H1 (cell line): ENCODE measurements around the gene LAMTOR4. TPM values are rescaled to one million over a fixed set of nuclear protein-coding genes. Genes with fewer than 3 reads are reported as not detected.

ENCODE experiments used
- CTCF ChIA-PET: fragments of 300-600 bp; sonication (Branson Sonifier 250); formaldehyde crosslinking; loops from one replicate; lab custom pipeline; 2021; ENCODE audit not compliant: partially characterized antibody; lab: Charles Lee
- POLR2A ChIA-PET: fragments of 300-600 bp; sonication (Branson Sonifier 250); formaldehyde crosslinking; loops from one replicate; lab custom pipeline; 2021; ENCODE audit warnings: inconsistent platforms; ENCODE audit not compliant: partially characterized antibody; lab: Charles Lee
- DNase-seq, 2 experiments: peaks; one replicate each; pipeline versions ENCODE4 v3.0.0 to v3.0.0-alpha.2; 2010 to 2022; ENCODE audit warnings: low spot score in 2 of 2, low read depth in 1 of 2, mixed read lengths in 1 of 2
- FAIRE-seq: peaks from 2 replicates; lab custom pipeline; 2011; peaks lifted over from hg19 to GRCh38; lab: Jason Lieb, UNC
- H2AFZ ChIP-seq: 2 replicates; pipeline ENCODE4 v1.8.1; 2012; ENCODE audit warnings: low read length, inconsistent platforms
- H2AK5ac ChIP-seq: 2 replicates; pipeline ENCODE4 v1.6.1; 2013; ENCODE audit warnings: low read depth, low read length
- H2BK120ac ChIP-seq: replicated peaks from 2 replicates; pipeline ENCODE3; 2013; ENCODE audit warnings: low read depth, low read length, inconsistent platforms
- H2BK12ac ChIP-seq: 2 replicates; pipeline ENCODE4 v1.6.1; 2013; ENCODE audit warnings: low read depth, low read length
- H2BK15ac ChIP-seq: 2 replicates; pipeline ENCODE4 v1.6.1; 2013; ENCODE audit warnings: low read length
- H2BK20ac ChIP-seq: 2 replicates; pipeline ENCODE4 v1.6.1; 2013; ENCODE audit warnings: low read length
- H2BK5ac ChIP-seq: 2 replicates; pipeline ENCODE4 v1.6.1; 2013; ENCODE audit warnings: low read depth, low read length
- H3K14ac ChIP-seq: 2 replicates; pipeline ENCODE4 v1.6.1; 2013; ENCODE audit warnings: inconsistent platforms; ENCODE audit not compliant: insufficient read length
- H3K18ac ChIP-seq: 2 replicates; pipeline ENCODE4 v1.6.1; 2013; ENCODE audit warnings: low read length; ENCODE audit errors: extremely low read depth
- H3K23ac ChIP-seq: 2 replicates; pipeline ENCODE4 v1.6.1; 2013; ENCODE audit warnings: inconsistent platforms; ENCODE audit not compliant: insufficient read length
- H3K23me2 ChIP-seq: 2 replicates; pipeline ENCODE4 v1.6.1; 2013; ENCODE audit warnings: low read depth, low read length
- H3K27ac ChIP-seq: 2 replicates; pipeline ENCODE4 v1.6.1; 2011; ENCODE audit warnings: low read depth, low read length, inconsistent platforms
- H3K27me3 ChIP-seq, 4 experiments: replicated peaks in 1 of 4; 1 replicate in 1 of 4; 2 replicates in 3 of 4; pipeline versions ENCODE4 v1.6.1 to v1.8.1; 2011 to 2013; ENCODE audit warnings: low read length in 3 of 4, mild to moderate bottlenecking in 3 of 4, inconsistent platforms in 2 of 4, mixed read lengths in 2 of 4, moderate library complexity in 1 of 4; ENCODE audit not compliant: control insufficient read depth in 3 of 4, insufficient read depth in 3 of 4; ENCODE audit errors: extremely low read depth in 1 of 4
- H3K36me3 ChIP-seq, 4 experiments: 2 replicates each; pipeline versions ENCODE4 v1.6.1 to v1.8.1; 2011 to 2013; ENCODE audit warnings: mild to moderate bottlenecking in 4 of 4, low read length in 3 of 4, moderate library complexity in 2 of 4, control low read depth in 1 of 4, inconsistent platforms in 1 of 4; ENCODE audit not compliant: insufficient read depth in 4 of 4, control insufficient read depth in 2 of 4
- H3K4ac ChIP-seq: replicated peaks from 2 replicates; pipeline ENCODE3; 2013; ENCODE audit warnings: low read length, low read depth, mixed read lengths, inconsistent platforms; ENCODE audit not compliant: insufficient read length
- H3K4me1 ChIP-seq, 4 experiments: replicated peaks in 1 of 4; 1 replicate in 1 of 4; 2 replicates in 3 of 4; pipeline versions ENCODE4 v1.6.1 to v1.8.1; 2011 to 2013; ENCODE audit warnings: low read length in 3 of 4, inconsistent platforms in 2 of 4, mixed read lengths in 1 of 4; ENCODE audit not compliant: insufficient read depth in 4 of 4, control insufficient read depth in 3 of 4
- H3K4me2 ChIP-seq, 2 experiments: 2 replicates each; pipeline versions ENCODE4 v1.6.1 to v1.8.1; 2011 to 2013; ENCODE audit warnings: low read depth in 2 of 2, low read length in 2 of 2, control low read depth in 1 of 2, inconsistent platforms in 1 of 2, mild to moderate bottlenecking in 1 of 2; ENCODE audit not compliant: insufficient read depth in 1 of 2
- H3K4me3 ChIP-seq, 4 experiments: fragments of 200-600, 300-600 bp in 1 of 4; sonication (generic), shearing (Covaris generic), sonication (Bioruptor Twin) in 1 of 4; 2 replicates each; pipeline versions ENCODE4 v1.5.1 to v1.8.1; 2011 to 2016; ENCODE audit warnings: low read length in 4 of 4, low read depth in 3 of 4, control low read depth in 2 of 4, inconsistent platforms in 2 of 4, mild to moderate bottlenecking in 2 of 4, mixed read lengths in 1 of 4, moderate library complexity in 1 of 4; ENCODE audit not compliant: insufficient read depth in 2 of 4; ENCODE audit errors: extremely low read depth in 1 of 4
- H3K56ac ChIP-seq: replicated peaks from 2 replicates; pipeline ENCODE3; 2013; ENCODE audit warnings: low read depth, mild to moderate bottlenecking, mixed read lengths, low read length, inconsistent platforms; ENCODE audit not compliant: insufficient read length
- H3K79me1 ChIP-seq: 2 replicates; pipeline ENCODE4 v1.6.1; 2013; ENCODE audit warnings: low read depth, low read length, control low read depth
- H3K79me2 ChIP-seq, 2 experiments: 2 replicates each; pipeline versions ENCODE4 v1.6.1 to v1.8.1; 2012 to 2013; ENCODE audit warnings: low read length in 2 of 2, mild to moderate bottlenecking in 2 of 2, inconsistent platforms in 1 of 2; ENCODE audit not compliant: insufficient read depth in 2 of 2, control insufficient read depth in 1 of 2
- H3K9ac ChIP-seq, 4 experiments: replicated peaks in 1 of 4; 1 replicate in 1 of 4; 2 replicates in 3 of 4; pipeline versions ENCODE4 v1.6.1 to v1.8.1; 2011 to 2013; ENCODE audit warnings: low read depth in 3 of 4, low read length in 3 of 4, control low read depth in 2 of 4, mild to moderate bottlenecking in 2 of 4, moderate library complexity in 2 of 4, inconsistent platforms in 1 of 4; ENCODE audit errors: extremely low read depth in 1 of 4
- H3K9me3 ChIP-seq, 2 experiments: 2 replicates each; pipeline versions ENCODE4 v1.6.1 to v1.8.1; 2012 to 2013; ENCODE audit warnings: mild to moderate bottlenecking in 2 of 2, moderate library complexity in 2 of 2, control low read depth in 1 of 2, inconsistent platforms in 1 of 2, low read depth in 1 of 2, low read length in 1 of 2, mixed read lengths in 1 of 2; ENCODE audit not compliant: insufficient read depth in 2 of 2
- H4K20me1 ChIP-seq, 2 experiments: replicated peaks in 1 of 2; 2 replicates each; pipeline versions ENCODE3 to v1.8.1; 2011 to 2013; ENCODE audit warnings: inconsistent platforms in 2 of 2, low read length in 2 of 2, mild to moderate bottlenecking in 1 of 2; ENCODE audit not compliant: insufficient read depth in 2 of 2, control insufficient read depth in 1 of 2
- H4K5ac ChIP-seq: 2 replicates; pipeline ENCODE4 v1.6.1; 2013; ENCODE audit warnings: low read length, low read depth, mixed read lengths, inconsistent platforms; ENCODE audit not compliant: insufficient read length
- H4K8ac ChIP-seq: 2 replicates; pipeline ENCODE4 v1.8.0; 2013; ENCODE audit warnings: mild to moderate bottlenecking, moderate library complexity, low read length, inconsistent platforms; ENCODE audit not compliant: insufficient read depth; ENCODE audit errors: extremely low read depth
- H4K91ac ChIP-seq: replicated peaks from 2 replicates; pipeline ENCODE3; 2013; ENCODE audit warnings: low read length, mixed read lengths, inconsistent platforms; ENCODE audit not compliant: insufficient read length
- BCL11A ChIP-seq, 2 experiments: IDR thresholded peaks; one replicate each; pipeline ENCODE4 v1.6.1; 2011; ENCODE audit warnings: low read depth in 2 of 2, low read length in 2 of 2, mild to moderate bottlenecking in 2 of 2
- BRCA1 ChIP-seq: IDR thresholded peaks from 2 replicates; pipeline ENCODE4 v1.6.1; 2012; ENCODE audit warnings: low read depth, low read length, improper control_type of control experiment
- CHD2 ChIP-seq: IDR thresholded peaks from 2 replicates; pipeline ENCODE4 v1.6.1; 2012; ENCODE audit warnings: low read length, improper control_type of control experiment
- KDM1A ChIP-seq: fragments of 200-600, 300-600 bp; sonication (generic); IDR thresholded peaks from 2 replicates; pipeline ENCODE4 v1.7.1; 2016; ENCODE audit warnings: mild to moderate bottlenecking, low read length, borderline replicate concordance
- PHF8 ChIP-seq: fragments of 200-600 bp; sonication (generic); conservative IDR thresholded peaks from 2 replicates; pipeline ENCODE4 v1.7.1; 2012; ENCODE audit warnings: low read depth, mild to moderate bottlenecking, inconsistent platforms, low read length, moderate library complexity
- RXRA ChIP-seq: IDR thresholded peaks from 2 replicates; pipeline ENCODE4 v1.6.1; 2011; ENCODE audit warnings: low read depth, mild to moderate bottlenecking, low read length, moderate library complexity; ENCODE audit not compliant: insufficient read depth
- TAF1 ChIP-seq: IDR thresholded peaks from 2 replicates; pipeline ENCODE4 v1.6.1; 2011; ENCODE audit warnings: mild to moderate bottlenecking, low read depth, low read length
- WGBS, 2 experiments: shearing (Covaris generic) in 1 of 2; methylation state at CpG; one replicate each; pipeline versions ENCODE4 v1.1.6 to v1.1.7; 2013 to 2015; ENCODE audit warnings: low lambda C conversion rate in 2 of 2, mixed read lengths in 2 of 2, inconsistent platforms in 1 of 2, low coverage in 1 of 2, missing lambda C conversion rate in 1 of 2; ENCODE audit not compliant: insufficient replicate concordance in 2 of 2, insufficient coverage in 1 of 2, insufficient read length in 1 of 2; ENCODE audit errors: extremely low coverage in 1 of 2, missing lambda C conversion rate in 1 of 2; 5-methylcytosine and 5-hydroxymethylcytosine counted together
- polyA plus RNA-seq, 7 experiments: library from polyadenylated mRNA; depleted of rRNA in 3 of 7; stranded (reverse) in 5 of 7; unstranded in 2 of 7; fragments of >200 nt in 5 of 7; fragments of 200-250 nt in 2 of 7; gene quantifications; 1 replicate in 5 of 7; 2 replicates in 1 of 7; 4 replicates in 1 of 7; pipeline versions ENCODE4 v1.2.1 to v1.2.3, GENCODE V29; 2011 to 2013; ENCODE audit warnings: missing spikeins in 2 of 7, mixed read lengths in 2 of 7
- total RNA-seq: library from RNA; stranded (reverse); fragmentation: NEBNext Ultra II Directional; extraction: Animal tissue kit (Norgen Biotek cat#: 25700); gene quantifications from 2 replicates; pipeline ENCODE4 v1.2.1, GENCODE V29; 2021
- TF ChIP-seq, protein P1 (sequence below): IDR thresholded peaks from 2 replicates; pipeline ENCODE4 v1.6.1; 2012; ENCODE audit warnings: low read length, inconsistent platforms

Gene LAMTOR4
- total and polyA plus RNA-seq, 2 of the 8 experiments (the other 6 are each of a cell fraction or from before 2014, with no cell fraction given) = 153 to 622 TPM

DNA sequence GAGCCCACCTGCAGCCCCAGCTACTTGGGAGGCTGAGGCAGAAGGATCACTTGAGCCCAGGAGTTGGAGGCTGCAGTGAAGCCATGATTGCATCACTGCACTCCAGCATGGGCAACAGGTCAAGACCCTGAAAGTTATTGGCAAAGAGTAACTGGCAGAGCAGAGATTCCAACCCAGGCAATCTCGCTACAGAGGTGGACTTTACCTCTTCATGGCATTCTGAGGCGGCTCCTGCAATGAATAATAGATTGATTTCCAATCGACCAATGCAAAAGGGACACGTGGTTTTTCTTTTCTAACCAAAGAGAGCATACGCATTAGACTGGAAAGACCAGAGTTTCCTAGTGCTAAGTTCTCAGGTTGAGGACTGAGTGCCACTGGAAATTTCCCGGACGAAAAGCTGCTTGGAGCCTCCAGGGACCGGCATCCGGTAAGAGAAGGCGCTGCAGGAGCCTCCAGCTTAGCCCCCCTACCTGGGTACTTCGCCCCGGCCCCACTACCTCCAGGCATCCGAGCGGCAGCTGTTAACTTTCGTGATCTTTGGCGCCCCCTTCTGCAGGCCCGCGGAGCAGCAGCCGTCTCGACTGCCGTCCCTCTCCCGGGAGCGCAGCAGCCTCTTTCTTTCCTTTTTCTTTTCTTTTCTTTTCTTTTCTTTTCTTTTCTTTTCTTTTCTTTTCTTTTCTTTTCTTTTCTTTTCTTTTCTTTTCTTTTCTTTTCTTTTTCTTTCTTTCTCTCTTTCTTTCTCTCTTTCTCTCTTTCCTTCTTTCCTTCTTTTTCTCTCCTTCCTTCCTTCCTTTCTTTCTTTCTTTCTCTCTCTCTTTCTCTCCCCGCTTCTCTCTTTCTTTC, 17.9 kb upstream of the LAMTOR4 start:
- Histone ChIP-seq H2BK15ac (peak overlapping the region; percentile 88; the same call in 1 of the 2 replicates), H3K4me2 (peak overlapping the region; percentile 0 to 54; a peak in 3 of 4 replicates), H3K14ac (no peak overlapping the region), H4K91ac (peak overlapping the region; percentile 84), H3K23me2 (peaks cover 8% of the 10 kb centered on the region; the same call in 1 of the 2 replicates), H4K20me1 (no peaks in the 10 kb centered on the region), H3K4me3 (peak overlapping the region in 2 of 4 experiments; percentile 11 to 43; a peak in 3 of 8 replicates), H3K79me1 (no peaks in the 10 kb centered on the region), H2BK20ac (peak overlapping the region; percentile 61; the same call in 1 of the 2 replicates), H4K5ac (no peak overlapping the region), H4K8ac (no peak overlapping the region), H3K27me3 (peaks cover 0 to 11% (median 0%) of the 10 kb centered on the region in 4 experiments; a peak in 2 of 7 replicates), H3K36me3 (no peaks in the 10 kb centered on the region), H2BK5ac (no peak overlapping the region), H3K23ac (no peak overlapping the region), H3K4me1 (peaks cover 0 to 8% (median 0%) of the 10 kb centered on the region in 4 experiments; a peak in 2 of 7 replicates), H3K4ac (no peak overlapping the region), H3K18ac (peak overlapping the region; percentile 65; the same call in 1 of the 2 replicates), H3K56ac (no peak overlapping the region), H2BK12ac (no peak overlapping the region), H3K9ac (0 out of 7 replicates have a peak overlapping the region, but pooled peaks of 1 of the 4 experiments have one; percentile 5), H3K9me3 (no peaks in the 10 kb centered on the region), H2AFZ (peak overlapping the region; percentile 86), H2BK120ac (peak overlapping the region; percentile 55), H3K27ac (no peak overlapping the region), H2AK5ac (no peak overlapping the region), H3K79me2 (no peaks in the 10 kb centered on the region)
- FAIRE-seq = no peak
- WGBS, 2 experiments = 9% methylated on average over 24 of the region's 24 CpGs; no CpG with 5 or more reads in 1 of the 2 experiments
- ChIA-PET CTCF (interaction anchor here (0.6 to 9.0 kb wide), 36 partner anchors 10 to 1465 kb away, joined by 3 to 108 read pairs (median 5); partner anchors contain the start of genes AP4M1, GAL3ST4, LAMTOR4 and MCM7), POLR2A (interaction anchor here (0.6 to 4.1 kb wide), 21 partner anchors 10 to 544 kb away, joined by 3 to 68 read pairs (median 4); partner anchors contain the start of genes AP4M1, LAMTOR4, MCM7 and ZKSCAN1)
- DNase-seq = peak in 1 of 2 experiments; percentile 99
- no peak for TF ChIP-seq RXRA
- TF ChIP-seq CHD2 = no peak
- 0 out of 2 replicates have a peak, but pooled peaks have one; percentile 38 for TF ChIP-seq TAF1
- TF ChIP-seq BRCA1 = no peak
- TF ChIP-seq BCL11A (IDR thresholded peaks at IDR 0.05; ENCODE audit: low read depth in 2 of 2, low read length in 2 of 2) = no peak
- no peak for TF ChIP-seq PHF8
- 0 out of 2 replicates have a peak, but pooled peaks have one; percentile 21 for TF ChIP-seq KDM1A
- TF ChIP-seq, protein P1, sequence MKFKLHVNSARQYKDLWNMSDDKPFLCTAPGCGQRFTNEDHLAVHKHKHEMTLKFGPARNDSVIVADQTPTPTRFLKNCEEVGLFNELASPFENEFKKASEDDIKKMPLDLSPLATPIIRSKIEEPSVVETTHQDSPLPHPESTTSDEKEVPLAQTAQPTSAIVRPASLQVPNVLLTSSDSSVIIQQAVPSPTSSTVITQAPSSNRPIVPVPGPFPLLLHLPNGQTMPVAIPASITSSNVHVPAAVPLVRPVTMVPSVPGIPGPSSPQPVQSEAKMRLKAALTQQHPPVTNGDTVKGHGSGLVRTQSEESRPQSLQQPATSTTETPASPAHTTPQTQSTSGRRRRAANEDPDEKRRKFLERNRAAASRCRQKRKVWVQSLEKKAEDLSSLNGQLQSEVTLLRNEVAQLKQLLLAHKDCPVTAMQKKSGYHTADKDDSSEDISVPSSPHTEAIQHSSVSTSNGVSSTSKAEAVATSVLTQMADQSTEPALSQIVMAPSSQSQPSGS = no peak
